ENCODE measurements around the gene CCL13.

DNA sequence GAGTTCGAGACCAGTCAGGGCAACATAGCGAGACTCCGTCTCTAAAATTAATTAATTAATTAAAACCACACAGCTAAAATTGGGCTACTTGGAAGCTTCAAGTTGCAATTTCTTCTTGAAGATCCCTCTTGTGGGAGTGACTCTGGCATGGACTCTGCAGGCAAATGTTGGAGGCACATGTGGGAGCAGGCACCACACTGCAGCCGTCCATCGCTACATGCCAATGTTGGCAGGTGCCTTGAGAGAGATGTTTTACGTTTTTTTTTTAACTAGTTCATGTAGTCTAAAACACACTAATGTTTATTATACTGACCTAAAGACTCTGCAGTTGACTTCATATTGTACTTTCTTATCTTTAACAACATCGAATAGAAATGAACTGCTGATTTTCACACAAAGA is 45.0 kb upstream of the CCL13 start:
- TF ChIP-seq POLR2A (IDR thresholded peaks at IDR 0.05; ENCODE audit: extremely low read depth, insufficient read length) (no peak), MYC (IDR thresholded peaks at IDR 0.05; ENCODE audit: low read depth, low read length) (no peak)
- TF ChIP-seq, protein P1, sequence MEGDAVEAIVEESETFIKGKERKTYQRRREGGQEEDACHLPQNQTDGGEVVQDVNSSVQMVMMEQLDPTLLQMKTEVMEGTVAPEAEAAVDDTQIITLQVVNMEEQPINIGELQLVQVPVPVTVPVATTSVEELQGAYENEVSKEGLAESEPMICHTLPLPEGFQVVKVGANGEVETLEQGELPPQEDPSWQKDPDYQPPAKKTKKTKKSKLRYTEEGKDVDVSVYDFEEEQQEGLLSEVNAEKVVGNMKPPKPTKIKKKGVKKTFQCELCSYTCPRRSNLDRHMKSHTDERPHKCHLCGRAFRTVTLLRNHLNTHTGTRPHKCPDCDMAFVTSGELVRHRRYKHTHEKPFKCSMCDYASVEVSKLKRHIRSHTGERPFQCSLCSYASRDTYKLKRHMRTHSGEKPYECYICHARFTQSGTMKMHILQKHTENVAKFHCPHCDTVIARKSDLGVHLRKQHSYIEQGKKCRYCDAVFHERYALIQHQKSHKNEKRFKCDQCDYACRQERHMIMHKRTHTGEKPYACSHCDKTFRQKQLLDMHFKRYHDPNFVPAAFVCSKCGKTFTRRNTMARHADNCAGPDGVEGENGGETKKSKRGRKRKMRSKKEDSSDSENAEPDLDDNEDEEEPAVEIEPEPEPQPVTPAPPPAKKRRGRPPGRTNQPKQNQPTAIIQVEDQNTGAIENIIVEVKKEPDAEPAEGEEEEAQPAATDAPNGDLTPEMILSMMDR (IDR thresholded peaks at IDR 0.05; ENCODE audit: low read depth, low read length), result no peak
